Measurements from ENCODE around the gene KCNH8. TPM values are rescaled to one million over a fixed set of nuclear protein-coding genes. Genes with fewer than 3 reads are reported as not detected.

Gene KCNH8
- total RNA-seq, 1 donor from 2014 or later: 2.3 TPM

DNA sequence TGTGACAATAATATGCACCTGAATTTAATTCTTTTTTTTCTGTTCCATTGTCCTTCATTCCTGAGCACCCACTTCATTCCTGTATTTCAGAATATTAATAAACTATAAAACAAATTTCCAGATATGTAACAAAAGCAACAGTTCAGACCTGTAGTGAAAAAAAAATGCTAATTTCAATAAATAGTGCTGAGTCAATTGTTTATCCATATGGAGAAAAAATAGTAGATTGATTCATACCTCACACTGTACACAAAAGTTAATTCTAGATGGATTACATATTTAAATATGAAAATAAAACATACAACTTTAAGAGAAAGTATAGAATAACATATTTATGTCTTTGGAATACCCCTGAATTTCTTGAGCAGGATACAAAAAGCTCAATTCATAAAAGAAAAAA lies 43.9 kb upstream of the KCNH8 start:
- peaks cover 8% of the 10 kb centered on the region for H3K4me1 Mint-ChIP-seq
- peaks cover 7% of the 10 kb centered on the region for H3K9me3 Mint-ChIP-seq
- Histone ChIP-seq H3K4me2 (no peak overlapping the region), H3K27me3 (no peaks in the 10 kb centered on the region), H3K4me3 (no peak overlapping the region), H3K36me3 (no peaks in the 10 kb centered on the region), H3F3A (ENCODE audit: low read depth) (no peaks in the 10 kb centered on the region), H3K27ac (no peak overlapping the region), H4K20me1 (ENCODE audit: low read depth) (no peaks in the 10 kb centered on the region), H3K79me2 (ENCODE audit: low read depth) (no peaks in the 10 kb centered on the region), H3K9me3 (ENCODE audit: low read depth) (no peaks in the 10 kb centered on the region), H3K9ac (no peak overlapping the region), H3K4me1 (no peaks in the 10 kb centered on the region), H2AFZ (replicated peaks) (no peak overlapping the region)
- DNase-seq (ENCODE audit: low spot score): no peak
- peaks cover 5% of the 10 kb centered on the region for H3K27me3 Mint-ChIP-seq (ENCODE audit: insufficient read depth, low read depth)
- H3K36me3 Mint-ChIP-seq: no peaks in the 10 kb centered on the region
- H3K4me3 Mint-ChIP-seq: no peak overlapping the region
- TF ChIP-seq, protein P1, sequence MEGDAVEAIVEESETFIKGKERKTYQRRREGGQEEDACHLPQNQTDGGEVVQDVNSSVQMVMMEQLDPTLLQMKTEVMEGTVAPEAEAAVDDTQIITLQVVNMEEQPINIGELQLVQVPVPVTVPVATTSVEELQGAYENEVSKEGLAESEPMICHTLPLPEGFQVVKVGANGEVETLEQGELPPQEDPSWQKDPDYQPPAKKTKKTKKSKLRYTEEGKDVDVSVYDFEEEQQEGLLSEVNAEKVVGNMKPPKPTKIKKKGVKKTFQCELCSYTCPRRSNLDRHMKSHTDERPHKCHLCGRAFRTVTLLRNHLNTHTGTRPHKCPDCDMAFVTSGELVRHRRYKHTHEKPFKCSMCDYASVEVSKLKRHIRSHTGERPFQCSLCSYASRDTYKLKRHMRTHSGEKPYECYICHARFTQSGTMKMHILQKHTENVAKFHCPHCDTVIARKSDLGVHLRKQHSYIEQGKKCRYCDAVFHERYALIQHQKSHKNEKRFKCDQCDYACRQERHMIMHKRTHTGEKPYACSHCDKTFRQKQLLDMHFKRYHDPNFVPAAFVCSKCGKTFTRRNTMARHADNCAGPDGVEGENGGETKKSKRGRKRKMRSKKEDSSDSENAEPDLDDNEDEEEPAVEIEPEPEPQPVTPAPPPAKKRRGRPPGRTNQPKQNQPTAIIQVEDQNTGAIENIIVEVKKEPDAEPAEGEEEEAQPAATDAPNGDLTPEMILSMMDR (IDR thresholded peaks at IDR 0.05): no peak
- TF ChIP-seq EZH2phosphoT487 (IDR thresholded peaks at IDR 0.05) (no peak), EZH2 (IDR thresholded peaks at IDR 0.05) (no peak)
- H3K27ac Mint-ChIP-seq: no peak overlapping the region

DNA sequence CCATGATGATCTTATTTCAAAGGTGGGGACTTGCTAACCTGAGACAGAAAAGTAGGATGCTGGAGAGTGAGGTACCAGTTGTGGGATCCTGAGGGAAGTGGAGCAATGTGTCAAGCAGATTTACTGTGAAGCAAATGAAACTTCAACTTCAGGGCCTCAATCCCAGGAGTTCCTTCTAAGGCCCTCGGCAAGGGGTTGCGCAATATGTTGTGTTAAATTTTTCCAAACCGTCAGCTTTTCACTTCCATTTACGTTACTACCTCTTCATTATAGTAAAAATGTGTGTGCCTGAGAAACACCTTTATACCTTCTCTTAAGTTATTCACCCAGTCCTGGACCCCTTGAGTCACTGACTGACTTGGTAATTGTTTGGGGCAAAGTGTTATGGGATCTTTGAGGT lies 42.5 kb upstream of the KCNH8 start:
- Mint-ChIP-seq H3K4me1 (peaks cover 8% of the 10 kb centered on the region), H3K4me3 (no peak overlapping the region), H3K27me3 (ENCODE audit: insufficient read depth, low read depth) (peaks cover 5% of the 10 kb centered on the region), H3K9me3 (peaks cover 5% of the 10 kb centered on the region), H3K36me3 (no peaks in the 10 kb centered on the region), H3K27ac (no peak overlapping the region)
- DNase-seq (ENCODE audit: low spot score): no peak
- Histone ChIP-seq H3K27ac (no peak overlapping the region), H3K79me2 (ENCODE audit: low read depth) (no peaks in the 10 kb centered on the region), H3K36me3 (no peaks in the 10 kb centered on the region), H4K20me1 (ENCODE audit: low read depth) (no peaks in the 10 kb centered on the region), H3K9ac (no peak overlapping the region), H3K4me2 (no peak overlapping the region), H3K4me3 (no peak overlapping the region), H2AFZ (replicated peaks) (no peak overlapping the region), H3F3A (ENCODE audit: low read depth) (no peaks in the 10 kb centered on the region), H3K27me3 (no peaks in the 10 kb centered on the region), H3K4me1 (no peaks in the 10 kb centered on the region), H3K9me3 (ENCODE audit: low read depth) (no peaks in the 10 kb centered on the region)
- TF ChIP-seq, protein P1 (IDR thresholded peaks at IDR 0.05): no peak
- TF ChIP-seq EZH2 (IDR thresholded peaks at IDR 0.05) (no peak), EZH2phosphoT487 (IDR thresholded peaks at IDR 0.05) (no peak)

DNA sequence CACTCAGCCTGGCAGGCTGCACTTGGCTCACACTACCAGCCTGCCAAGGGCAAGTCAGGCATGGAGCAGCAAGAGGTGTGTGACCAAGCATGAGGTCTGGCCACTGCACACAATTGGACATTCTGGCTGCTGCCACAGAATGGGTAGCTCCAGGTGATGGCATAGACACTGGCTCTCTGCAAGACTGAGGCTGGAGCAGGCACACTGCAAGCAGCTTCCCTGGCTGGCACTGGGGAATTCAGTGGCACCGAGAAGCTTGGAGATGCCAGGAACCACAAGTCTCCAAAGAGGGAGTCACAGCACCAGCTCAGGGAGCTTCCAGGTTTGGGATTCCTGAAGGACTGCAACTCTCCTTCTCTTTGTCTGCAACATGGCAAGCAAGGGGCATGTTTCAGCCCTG lies 42.0 kb upstream of the KCNH8 start:
- no peaks in the 10 kb centered on the region for H3K36me3 ChIP-seq
- H3K4me3 Mint-ChIP-seq: no peak overlapping the region
- no peak overlapping the region for H3K27ac ChIP-seq
- H3K9me3 Mint-ChIP-seq: peaks cover 5% of the 10 kb centered on the region
- TF ChIP-seq EZH2phosphoT487 (IDR thresholded peaks at IDR 0.05): no peak
- TF ChIP-seq EZH2 (IDR thresholded peaks at IDR 0.05): no peak
- TF ChIP-seq, protein P1 (IDR thresholded peaks at IDR 0.05): no peak
- no peaks in the 10 kb centered on the region for H4K20me1 ChIP-seq (ENCODE audit: low read depth)
- H2AFZ ChIP-seq (replicated peaks): no peak overlapping the region
- H3K4me3 ChIP-seq: no peak overlapping the region
- H3K9ac ChIP-seq: no peak overlapping the region
- H3K79me2 ChIP-seq (ENCODE audit: low read depth): no peaks in the 10 kb centered on the region
- H3F3A ChIP-seq (ENCODE audit: low read depth): no peaks in the 10 kb centered on the region
- H3K27me3 ChIP-seq: no peaks in the 10 kb centered on the region
- no peaks in the 10 kb centered on the region for H3K9me3 ChIP-seq (ENCODE audit: low read depth)
- H3K4me1 Mint-ChIP-seq: peaks cover 8% of the 10 kb centered on the region
- no peak overlapping the region for H3K27ac Mint-ChIP-seq
- H3K36me3 Mint-ChIP-seq: no peaks in the 10 kb centered on the region
- no peak for DNase-seq (ENCODE audit: low spot score)
- no peaks in the 10 kb centered on the region for H3K4me1 ChIP-seq
- no peak overlapping the region for H3K4me2 ChIP-seq
- H3K27me3 Mint-ChIP-seq (ENCODE audit: insufficient read depth, low read depth): peaks cover 5% of the 10 kb centered on the region
